Muscle layer of colon (tissue), 2 donors: ENCODE measurements around the gene OASL.

Source experiments
- H3K27ac ChIP-seq: one replicate; pipeline ENCODE4 v1.7.0; 2013; ENCODE audit warnings: low read depth, mild to moderate bottlenecking, low read length, moderate library complexity
- H3K27me3 ChIP-seq, 2 donors: one replicate each; pipeline ENCODE4 v1.7.0; 2013; ENCODE audit warnings: low read length in 2 of 2, mild to moderate bottlenecking in 2 of 2; ENCODE audit not compliant: insufficient read depth in 2 of 2, control insufficient read depth in 1 of 2
- H3K36me3 ChIP-seq: one replicate; pipeline ENCODE4 v1.7.0; 2013; ENCODE audit warnings: mild to moderate bottlenecking, low read length; ENCODE audit not compliant: insufficient read depth
- H3K4me1 ChIP-seq: one replicate; pipeline ENCODE4 v1.7.0; 2013; ENCODE audit warnings: mild to moderate bottlenecking, low read length; ENCODE audit not compliant: insufficient read depth
- H3K4me3 ChIP-seq, 2 donors: one replicate each; pipeline ENCODE4 v1.7.0; 2013; ENCODE audit warnings: low read length in 2 of 2, low read depth in 1 of 2, mild to moderate bottlenecking in 1 of 2, moderate library complexity in 1 of 2
- H3K9ac ChIP-seq: one replicate; pipeline ENCODE4 v1.7.0; 2013; ENCODE audit warnings: low read length
- H3K9me3 ChIP-seq: one replicate; pipeline ENCODE4 v1.7.0; 2013; ENCODE audit warnings: mild to moderate bottlenecking, low read length
- donor health status: abdominal sarcoma.
- donor health status: Adenocarcinoma of cecum.

OASL gene

GRCh38 chr12:120994589-120995337 lies 44.3 kb downstream of the OASL start:
- Histone ChIP-seq H3K27me3 (no peaks in the 10 kb centered on the region), H3K9ac (no peak overlapping the region), H3K9me3 (no peaks in the 10 kb centered on the region), H3K36me3 (no peaks in the 10 kb centered on the region), H3K27ac (no peak overlapping the region), H3K4me3 (no peak overlapping the region), H3K4me1 (no peaks in the 10 kb centered on the region)

- Histone ChIP-seq H3K9ac (no peak overlapping the region), H3K27ac (no peak overlapping the region), H3K27me3 (no peaks in the 10 kb centered on the region), H3K36me3 (no peaks in the 10 kb centered on the region), H3K4me1 (no peaks in the 10 kb centered on the region), H3K4me3 (no peak overlapping the region), H3K9me3 (no peaks in the 10 kb centered on the region)
Measured at GRCh38 chr12:120994059-120994458, 45.0 kb downstream of the OASL start.

DNA sequence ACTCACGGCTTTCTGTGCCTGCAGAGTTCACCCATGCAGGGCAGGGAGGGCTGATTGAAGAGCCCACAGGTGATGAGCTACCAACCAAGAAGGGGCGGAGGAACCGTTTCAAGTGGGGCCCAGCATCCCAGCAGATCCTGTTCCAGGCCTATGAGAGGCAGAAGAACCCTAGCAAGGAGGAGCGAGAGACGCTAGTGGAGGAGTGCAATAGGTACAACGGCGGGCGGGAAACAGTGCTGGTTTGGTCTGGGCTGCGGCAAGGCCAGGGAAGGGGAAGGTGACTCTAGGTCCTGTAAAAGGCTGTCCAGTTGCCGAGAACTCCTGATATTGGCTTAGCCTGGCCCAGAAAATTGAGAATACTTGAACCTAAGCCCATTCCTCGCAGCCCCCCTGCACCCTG lies 45.5 kb downstream of the OASL start:
- Histone ChIP-seq H3K9me3 (no peaks in the 10 kb centered on the region), H3K4me1 (no peaks in the 10 kb centered on the region), H3K27me3 (no peaks in the 10 kb centered on the region), H3K27ac (no peak overlapping the region), H3K4me3 (no peak overlapping the region), H3K36me3 (no peaks in the 10 kb centered on the region), H3K9ac (no peak overlapping the region)

DNA sequence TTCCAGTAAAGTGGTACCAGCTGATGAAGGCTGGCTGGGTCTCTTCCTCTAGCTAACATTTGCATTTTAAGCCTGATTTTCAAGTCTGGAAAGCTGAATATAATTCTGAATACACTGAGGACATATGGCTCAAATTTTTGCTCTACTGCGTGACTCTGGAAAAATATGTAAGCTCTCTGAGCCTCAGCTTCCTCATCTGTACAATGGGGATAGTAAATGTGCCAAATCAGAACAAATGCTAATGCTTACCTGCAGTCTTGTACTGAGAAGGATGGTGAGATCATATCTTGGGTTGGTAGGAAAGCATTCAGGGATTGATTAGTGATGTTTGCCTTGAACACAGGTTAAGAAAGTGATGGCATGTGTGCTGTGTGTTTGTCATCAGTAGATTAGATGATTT lies 46.1 kb downstream of the OASL start:
- Histone ChIP-seq H3K9ac (no peak overlapping the region), H3K9me3 (no peaks in the 10 kb centered on the region), H3K4me1 (no peaks in the 10 kb centered on the region), H3K27me3 (no peaks in the 10 kb centered on the region), H3K27ac (no peak overlapping the region), H3K4me3 (no peak overlapping the region), H3K36me3 (no peaks in the 10 kb centered on the region)

- H3K36me3 ChIP-seq: no peaks in the 10 kb centered on the region
- no peaks in the 10 kb centered on the region for H3K27me3 ChIP-seq
- H3K4me3 ChIP-seq: no peak overlapping the region
- H3K9me3 ChIP-seq: no peaks in the 10 kb centered on the region
- no peak overlapping the region for H3K27ac ChIP-seq
- H3K9ac ChIP-seq: no peak overlapping the region
- no peaks in the 10 kb centered on the region for H3K4me1 ChIP-seq
Measured at GRCh38 chr12:120991965-120992364, 47.1 kb downstream of the OASL start.

- H3K9me3 ChIP-seq: no peaks in the 10 kb centered on the region
- no peaks in the 10 kb centered on the region for H3K36me3 ChIP-seq
- H3K27ac ChIP-seq: no peak overlapping the region
- no peaks in the 10 kb centered on the region for H3K4me1 ChIP-seq
- no peak overlapping the region for H3K9ac ChIP-seq
- H3K27me3 ChIP-seq: no peaks in the 10 kb centered on the region
- H3K4me3 ChIP-seq: no peak overlapping the region
Measured at GRCh38 chr12:120990487-120991055, 48.5 kb downstream of the OASL start.

GRCh38 chr12:120989687-120990086 lies 49.4 kb downstream of the OASL start:
- no peaks in the 10 kb centered on the region for H3K27me3 ChIP-seq
- H3K9ac ChIP-seq: no peak overlapping the region
- H3K36me3 ChIP-seq: no peaks in the 10 kb centered on the region
- no peaks in the 10 kb centered on the region for H3K4me1 ChIP-seq
- H3K27ac ChIP-seq: no peak overlapping the region
- no peaks in the 10 kb centered on the region for H3K9me3 ChIP-seq
- H3K4me3 ChIP-seq: no peak overlapping the region

- Histone ChIP-seq H3K36me3 (no peaks in the 10 kb centered on the region), H3K27me3 (no peaks in the 10 kb centered on the region), H3K9me3 (no peaks in the 10 kb centered on the region), H3K9ac (no peak overlapping the region), H3K27ac (no peak overlapping the region), H3K4me3 (no peak overlapping the region), H3K4me1 (no peaks in the 10 kb centered on the region)
Measured at GRCh38 chr12:120988658-120989057, 50.4 kb downstream of the OASL start.

DNA sequence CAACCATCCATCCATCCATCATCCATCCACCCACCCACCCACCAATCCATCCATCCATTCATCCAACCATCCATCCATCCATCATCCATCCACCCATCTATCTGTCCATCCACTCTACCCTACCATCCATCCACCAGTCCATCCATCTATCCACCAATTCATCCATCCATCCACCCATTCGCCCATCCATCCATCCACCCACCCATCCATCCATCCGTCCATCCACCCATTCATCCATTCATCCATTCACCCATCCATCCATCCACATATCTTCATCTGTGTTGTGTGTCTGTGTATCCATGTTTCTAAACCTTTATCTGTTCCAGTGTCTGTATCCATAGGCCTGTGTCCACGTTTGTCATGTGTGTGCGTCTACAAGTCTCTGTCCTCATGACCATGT lies 50.8 kb downstream of the OASL start:
- H3K27me3 ChIP-seq: no peaks in the 10 kb centered on the region
- H3K4me1 ChIP-seq: no peaks in the 10 kb centered on the region
- H3K9me3 ChIP-seq: no peaks in the 10 kb centered on the region
- H3K27ac ChIP-seq: no peak overlapping the region
- H3K36me3 ChIP-seq: no peaks in the 10 kb centered on the region
- H3K4me3 ChIP-seq: no peak overlapping the region
- H3K9ac ChIP-seq: no peak overlapping the region

- Histone ChIP-seq H3K27ac (no peak overlapping the region), H3K27me3 (no peaks in the 10 kb centered on the region), H3K4me3 (no peak overlapping the region), H3K4me1 (no peaks in the 10 kb centered on the region), H3K9ac (no peak overlapping the region), H3K9me3 (no peaks in the 10 kb centered on the region), H3K36me3 (no peaks in the 10 kb centered on the region)
Measured at GRCh38 chr12:120984351-120984898, 54.6 kb downstream of the OASL start.

- H3K4me3 ChIP-seq: no peak overlapping the region
- H3K27ac ChIP-seq: no peak overlapping the region
Measured at GRCh38 chr12:120983759-120984158, 55.3 kb downstream of the OASL start.

GRCh38 chr12:120982659-120983058 lies 56.4 kb downstream of the OASL start:
- Histone ChIP-seq H3K27me3 (no peaks in the 10 kb centered on the region), H3K9ac (no peak overlapping the region), H3K4me1 (peaks cover 9% of the 10 kb centered on the region), H3K4me3 (no peak overlapping the region), H3K36me3 (no peaks in the 10 kb centered on the region), H3K9me3 (no peaks in the 10 kb centered on the region), H3K27ac (no peak overlapping the region)

More at GRCh38 chr12:120983759-120984158, 55.3 kb downstream of the OASL start:
- no peaks in the 10 kb centered on the region for H3K9me3 ChIP-seq
- no peaks in the 10 kb centered on the region for H3K36me3 ChIP-seq
- H3K4me1 ChIP-seq: no peaks in the 10 kb centered on the region
- no peak overlapping the region for H3K9ac ChIP-seq
- no peaks in the 10 kb centered on the region for H3K27me3 ChIP-seq
